H1 (cell line): ENCODE measurements around the gene GABRE.
"Not testable (repeated sequence)": the region's sequence is repeated elsewhere in the genome, so short reads cannot be mapped to it uniquely, and the experiment has no call there.

Source experiments
- CTCF ChIP-seq, 3 experiments: IDR thresholded peaks; 1 replicate in 2 of 3; 2 replicates in 1 of 3; pipeline versions ENCODE4 v1.5.1 to v1.6.1; 2011; ENCODE audit warnings: low read length in 3 of 3, mild to moderate bottlenecking in 3 of 3, inconsistent platforms in 2 of 3, low read depth in 1 of 3, moderate library complexity in 1 of 3; ENCODE audit not compliant: insufficient read depth in 1 of 3; ENCODE audit errors: control extremely low read depth in 1 of 3
- EZH2 ChIP-seq: fragments of 200-600 bp; sonication (generic); IDR thresholded peaks from 2 replicates; pipeline ENCODE4 v1.7.1; 2012; ENCODE audit warnings: low read depth, mild to moderate bottlenecking, moderate library complexity, low read length, inconsistent platforms; ENCODE audit not compliant: severe bottlenecking
- MAFK ChIP-seq: IDR thresholded peaks from 2 replicates; pipeline ENCODE4 v1.6.1; 2012; ENCODE audit warnings: low read depth, mild to moderate bottlenecking, improper control_type of control experiment, low read length
- POLR2A ChIP-seq, 2 experiments: IDR thresholded peaks; 1 replicate in 1 of 2; 2 replicates in 1 of 2; pipeline ENCODE4 v1.6.1; 2011; ENCODE audit warnings: low read depth in 2 of 2, low read length in 2 of 2, mild to moderate bottlenecking in 2 of 2; ENCODE audit errors: control extremely low read depth in 1 of 2

DNA sequence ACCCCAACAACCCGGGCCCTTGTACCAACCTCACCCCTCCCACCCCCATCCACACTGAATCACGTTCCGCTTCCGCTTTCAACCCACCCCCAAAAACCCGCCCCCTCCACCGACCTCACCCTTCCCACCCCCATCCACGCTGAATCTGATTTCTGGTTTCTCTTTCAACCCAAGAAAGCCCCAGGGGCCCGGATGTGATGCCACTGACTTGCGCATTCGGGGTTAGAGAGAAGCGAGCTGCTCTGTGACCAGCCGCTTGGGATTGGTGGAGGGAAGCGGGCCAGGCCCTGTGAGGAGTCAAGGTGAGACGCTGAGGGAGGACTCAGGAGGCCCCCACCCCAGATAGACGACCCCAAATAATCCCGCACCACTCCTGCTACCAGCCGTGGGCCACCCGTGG is 55.7 kb downstream of the GABRE start:
- not testable (repeated sequence) for TF ChIP-seq CTCF (IDR thresholded peaks at IDR 0.05; ENCODE audit: control extremely low read depth in 1 of 3, insufficient read depth in 1 of 3, low read depth in 1 of 3, low read length in 3 of 3); MAFK; EZH2; POLR2A (IDR thresholded peaks at IDR 0.05; ENCODE audit: control extremely low read depth in 1 of 2, low read depth in 2 of 2, low read length in 2 of 2)
